AG10803 (cell line): ENCODE results near the gene PARD6B.
A peak's percentile ranks its signal among the peaks of the same experiment; 100 is the strongest.
"Not testable (repeated sequence)": the region's sequence is repeated elsewhere in the genome, so short reads cannot be mapped to it uniquely, and the experiment has no call there.

Source experiments
- DNase-seq: peaks from one replicate; pipeline ENCODE4 v3.0.0; 2010; ENCODE audit warnings: low read depth
- H3K4me3 ChIP-seq: 2 replicates; pipeline ENCODE4 v1.5.1; 2011; ENCODE audit warnings: mild to moderate bottlenecking, low read length, control low read depth
- TF ChIP-seq, protein P1 (sequence below): conservative IDR thresholded peaks from 2 replicates; pipeline ENCODE4 v1.5.1; 2011; ENCODE audit warnings: mild to moderate bottlenecking, low read length, control low read depth, inconsistent platforms

PARD6B gene

DNA sequence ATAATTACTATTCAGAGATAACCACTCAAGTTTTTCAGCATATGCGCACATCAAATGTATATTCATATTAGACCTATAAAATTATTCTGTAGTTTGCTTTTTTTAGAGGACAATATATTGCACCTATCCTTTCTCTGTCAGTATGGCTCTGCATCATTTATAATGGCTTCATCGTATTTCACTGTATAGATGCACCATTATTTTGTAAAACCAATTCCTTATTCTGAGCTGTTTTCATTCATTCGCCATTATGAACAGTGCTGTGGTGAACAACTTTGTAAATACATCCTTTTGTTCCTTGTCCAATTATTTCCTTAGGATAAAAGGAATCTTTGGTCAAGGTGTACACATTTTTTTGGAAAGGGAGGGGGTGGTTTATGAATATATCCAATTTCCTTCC is 34.3 kb downstream of the PARD6B start:
- DNase-seq = no peak
- TF ChIP-seq, protein P1, sequence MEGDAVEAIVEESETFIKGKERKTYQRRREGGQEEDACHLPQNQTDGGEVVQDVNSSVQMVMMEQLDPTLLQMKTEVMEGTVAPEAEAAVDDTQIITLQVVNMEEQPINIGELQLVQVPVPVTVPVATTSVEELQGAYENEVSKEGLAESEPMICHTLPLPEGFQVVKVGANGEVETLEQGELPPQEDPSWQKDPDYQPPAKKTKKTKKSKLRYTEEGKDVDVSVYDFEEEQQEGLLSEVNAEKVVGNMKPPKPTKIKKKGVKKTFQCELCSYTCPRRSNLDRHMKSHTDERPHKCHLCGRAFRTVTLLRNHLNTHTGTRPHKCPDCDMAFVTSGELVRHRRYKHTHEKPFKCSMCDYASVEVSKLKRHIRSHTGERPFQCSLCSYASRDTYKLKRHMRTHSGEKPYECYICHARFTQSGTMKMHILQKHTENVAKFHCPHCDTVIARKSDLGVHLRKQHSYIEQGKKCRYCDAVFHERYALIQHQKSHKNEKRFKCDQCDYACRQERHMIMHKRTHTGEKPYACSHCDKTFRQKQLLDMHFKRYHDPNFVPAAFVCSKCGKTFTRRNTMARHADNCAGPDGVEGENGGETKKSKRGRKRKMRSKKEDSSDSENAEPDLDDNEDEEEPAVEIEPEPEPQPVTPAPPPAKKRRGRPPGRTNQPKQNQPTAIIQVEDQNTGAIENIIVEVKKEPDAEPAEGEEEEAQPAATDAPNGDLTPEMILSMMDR = no peak

DNA sequence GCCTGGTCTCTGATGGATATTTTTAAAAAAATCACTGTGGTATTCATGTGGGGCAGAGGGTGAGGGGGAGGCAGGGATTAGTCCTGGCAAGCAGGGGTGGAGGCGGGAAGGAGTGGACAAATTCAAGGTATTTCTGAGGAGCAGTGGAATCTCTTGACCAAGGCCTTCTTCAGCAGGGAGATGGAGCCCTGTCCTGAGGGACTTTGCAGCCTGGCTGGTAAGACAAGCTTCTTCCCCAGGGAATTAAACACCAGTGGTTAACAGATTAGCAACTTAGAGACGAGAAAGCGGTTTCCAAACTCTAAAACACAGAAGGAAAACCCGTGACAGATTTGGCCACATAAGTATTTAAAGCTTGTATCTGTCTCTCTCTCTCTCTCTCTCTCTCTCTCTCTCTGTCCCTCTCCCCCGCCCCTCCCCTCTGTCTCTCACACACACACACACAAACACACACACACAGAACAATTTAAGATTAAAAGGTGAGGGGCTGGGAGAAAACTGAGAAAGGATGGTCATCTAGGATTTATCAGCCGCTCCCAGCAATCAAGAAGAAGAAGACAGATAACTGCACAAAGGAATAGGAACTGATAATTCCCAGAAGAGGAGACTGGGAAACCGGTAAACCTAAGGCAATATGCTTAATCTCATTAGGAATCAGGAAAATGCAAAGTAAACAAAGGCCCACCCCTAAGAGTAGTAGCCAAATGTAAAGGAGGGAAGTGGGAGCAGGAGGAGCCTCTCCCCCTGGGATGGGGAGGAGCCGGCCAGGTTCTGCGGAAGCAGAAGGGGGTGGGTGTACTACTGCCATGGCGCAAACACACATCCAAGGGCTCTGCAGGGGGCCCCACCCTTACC is 35.8 kb downstream of the PARD6B start:
- H3K4me3 ChIP-seq = not testable (repeated sequence)

More for the DNA sequence above, 34.3 kb downstream of the PARD6B start:
- no peak overlapping the region for H3K4me3 ChIP-seq

DNA sequence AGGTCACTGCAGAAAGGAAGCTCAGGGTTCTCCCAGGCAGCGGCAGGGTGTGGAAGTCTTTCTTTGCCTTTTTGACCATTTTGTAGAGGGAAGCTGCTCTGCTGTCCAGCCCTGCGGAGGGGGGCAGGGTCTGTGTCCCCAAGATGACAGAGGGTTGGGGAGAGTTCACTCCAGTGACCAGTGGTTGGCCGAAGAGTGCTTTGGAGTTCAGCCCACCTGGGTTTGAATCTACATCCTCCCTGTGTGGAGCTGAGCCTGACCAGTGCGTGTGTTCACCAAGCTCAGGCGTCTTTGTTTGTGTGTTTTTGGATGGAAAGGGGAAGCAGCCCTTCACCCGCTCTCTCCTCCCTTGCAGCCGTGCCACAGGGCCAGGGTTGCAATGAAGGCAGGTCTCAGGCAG is 37.6 kb downstream of the PARD6B start:
- DNase-seq = not testable (repeated sequence)

More for the DNA sequence above, 35.8 kb downstream of the PARD6B start:
- DNase-seq = peak; percentile 73

DNA sequence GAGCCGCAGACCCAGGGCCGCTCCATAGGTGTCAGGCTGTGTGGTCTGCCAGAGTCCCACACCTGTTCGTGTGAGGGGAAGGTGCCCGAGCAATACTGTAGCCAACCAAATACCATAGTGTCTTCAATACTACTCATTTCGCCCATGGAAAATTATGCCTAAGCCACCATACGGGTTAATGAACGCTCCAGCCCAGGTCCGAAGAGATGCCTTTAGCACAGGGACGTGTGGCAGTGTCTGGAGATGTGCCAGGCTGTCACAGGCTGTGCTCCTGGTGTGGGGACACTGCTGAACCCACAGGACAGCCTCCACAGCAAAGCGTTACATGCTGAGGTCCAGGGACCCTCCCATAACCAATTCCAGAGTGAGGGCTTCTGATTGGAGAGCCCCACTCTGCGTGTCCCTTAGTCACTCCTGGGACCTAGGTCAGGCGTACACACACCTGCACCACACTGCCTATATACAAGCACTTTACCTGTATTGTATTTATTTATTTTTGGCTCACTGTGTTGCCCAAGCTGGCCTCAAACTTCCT is 38.2 kb downstream of the PARD6B start:
- not testable (repeated sequence) for H3K4me3 ChIP-seq, DNase-seq

More for the DNA sequence above, 37.6 kb downstream of the PARD6B start:
- not testable (repeated sequence) for H3K4me3 ChIP-seq

DNA sequence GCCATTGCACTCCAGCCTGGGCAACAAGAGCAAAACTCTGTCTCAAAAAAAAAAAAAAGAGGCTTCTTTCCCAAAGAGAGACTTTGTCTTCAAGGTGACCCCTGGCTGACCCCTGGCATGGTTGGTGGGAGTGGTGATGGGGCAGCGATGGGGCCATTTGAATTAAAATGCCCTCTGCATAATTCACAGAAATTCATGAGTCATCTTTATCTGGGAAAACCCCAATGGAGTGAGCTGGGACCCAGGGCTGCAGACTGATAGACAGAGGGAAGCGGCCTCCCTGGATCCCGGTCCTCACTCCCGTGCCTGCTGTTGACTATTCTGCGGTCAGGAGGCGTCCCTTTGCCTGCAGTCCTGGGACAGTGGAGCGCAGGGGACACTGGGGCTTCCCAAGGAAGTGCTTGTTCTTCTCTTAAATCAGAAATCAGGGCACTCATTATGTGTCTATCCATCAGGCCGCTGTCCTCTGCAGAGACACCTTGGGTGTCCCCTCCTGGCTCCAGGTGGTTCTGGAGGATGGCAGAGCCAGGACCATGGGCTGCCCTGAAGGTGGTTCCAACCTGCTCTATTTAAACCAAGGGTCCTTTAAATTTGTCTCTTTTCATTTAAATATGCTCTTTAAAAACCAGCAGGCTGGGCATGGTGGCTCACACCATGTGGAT is 40.2 kb downstream of the PARD6B start:
- not testable (repeated sequence) for H3K4me3 ChIP-seq, DNase-seq

DNA sequence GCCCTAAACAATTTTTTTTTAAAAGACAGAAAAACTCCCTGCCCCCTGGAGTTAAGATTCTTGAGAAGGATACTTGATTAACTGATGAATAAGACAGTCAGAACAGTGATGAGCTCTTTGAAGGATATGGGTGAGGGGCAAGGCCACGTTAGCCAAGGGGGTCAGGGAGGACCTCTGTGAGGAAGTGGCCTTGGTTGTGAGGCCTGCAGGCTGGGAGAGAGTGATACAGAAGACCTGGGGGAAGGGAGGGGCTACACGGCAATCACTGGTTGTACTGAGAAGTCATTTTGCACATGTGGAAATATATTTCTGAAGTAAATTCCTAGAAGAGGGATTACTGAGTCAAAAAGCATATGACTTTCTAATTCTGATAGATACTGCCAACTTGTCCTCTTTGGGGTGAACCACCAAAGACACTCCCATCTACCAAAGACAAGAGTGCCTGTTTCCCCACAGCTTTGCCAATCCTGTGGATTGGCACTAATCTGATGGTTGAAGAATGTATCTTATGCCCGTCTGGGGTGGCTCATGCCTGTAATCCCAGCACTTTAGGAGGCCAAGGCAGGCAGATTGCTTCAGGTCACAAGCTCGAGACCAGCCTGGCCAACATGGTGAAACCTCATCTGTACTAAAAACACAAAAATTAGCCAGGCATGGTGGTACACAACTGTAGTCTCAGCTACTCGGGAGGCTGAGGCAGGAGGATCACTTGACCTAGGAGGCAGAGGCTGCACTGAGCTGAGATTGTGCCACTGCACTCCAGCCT is 41.2 kb downstream of the PARD6B start:
- no peak for DNase-seq
- TF ChIP-seq, protein P1 = no peak
- H3K4me3 ChIP-seq = no peak overlapping the region

DNA sequence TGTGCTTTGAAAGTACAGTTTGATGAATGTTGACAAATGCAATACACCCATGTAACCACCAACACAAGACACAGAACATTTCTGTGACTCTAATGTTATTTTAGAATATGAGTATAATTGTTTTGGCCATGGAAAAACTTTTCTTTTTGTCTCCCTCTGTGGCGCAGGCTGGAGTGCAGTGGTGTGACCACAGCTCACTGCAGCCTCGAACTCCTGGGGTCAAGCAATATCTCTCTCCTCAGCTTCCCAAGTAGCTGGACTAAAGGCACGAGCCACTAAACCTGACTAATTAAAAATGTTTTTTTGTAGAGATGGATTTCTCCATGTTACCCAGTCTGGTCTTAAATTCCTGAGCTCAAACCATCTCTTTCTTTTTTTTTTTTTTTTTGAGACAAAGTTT is 43.1 kb downstream of the PARD6B start:
- no peak for DNase-seq
- TF ChIP-seq, protein P1 = no peak
- no peak overlapping the region for H3K4me3 ChIP-seq

DNA sequence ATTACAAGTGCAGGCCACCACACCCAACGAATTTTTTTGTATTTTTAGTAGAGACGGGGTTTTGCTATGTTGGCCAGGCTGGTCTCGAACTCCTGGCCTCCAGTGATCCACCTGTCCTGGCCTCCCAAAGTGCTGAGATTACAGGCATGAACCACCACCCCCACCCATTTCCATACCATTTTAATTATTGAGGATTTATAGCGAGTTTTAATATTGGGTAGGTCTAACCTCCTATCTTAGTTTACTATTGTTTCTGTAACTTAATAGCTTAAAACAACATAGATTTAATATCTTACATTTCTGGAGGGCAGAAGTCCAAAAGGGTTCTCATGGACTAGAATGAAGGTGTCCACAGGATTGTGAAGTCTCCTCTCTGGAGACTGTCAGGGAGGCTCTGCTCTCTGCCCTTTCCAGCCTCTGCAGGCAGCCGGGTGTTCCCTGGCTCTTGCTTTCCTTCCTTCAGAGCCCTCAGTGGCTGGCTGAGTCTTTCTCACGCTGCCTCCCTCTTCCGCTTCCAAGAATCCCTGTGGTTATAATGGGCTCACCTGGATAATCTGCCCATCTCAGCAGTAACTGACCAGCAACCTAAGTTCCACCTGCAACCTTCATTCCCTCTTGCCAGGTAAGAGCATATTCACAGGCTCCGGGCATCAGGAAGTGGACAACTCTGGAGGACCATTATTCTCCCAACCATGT is 44.9 kb downstream of the PARD6B start:
- TF ChIP-seq, protein P1 = no peak
- no peak for DNase-seq
- H3K4me3 ChIP-seq = no peak overlapping the region
